GM19023 (cell line): ENCODE results near the gene CALN1.

Experiments
- ATAC-seq: cut with Tn5 transposase; IDR thresholded peaks from one replicate; pipeline ENCODE4 v1.9.1; 2021; ENCODE audit warnings: mild to moderate bottlenecking, moderate library complexity; ENCODE audit not compliant: unreplicated experiment

CALN1 gene

DNA sequence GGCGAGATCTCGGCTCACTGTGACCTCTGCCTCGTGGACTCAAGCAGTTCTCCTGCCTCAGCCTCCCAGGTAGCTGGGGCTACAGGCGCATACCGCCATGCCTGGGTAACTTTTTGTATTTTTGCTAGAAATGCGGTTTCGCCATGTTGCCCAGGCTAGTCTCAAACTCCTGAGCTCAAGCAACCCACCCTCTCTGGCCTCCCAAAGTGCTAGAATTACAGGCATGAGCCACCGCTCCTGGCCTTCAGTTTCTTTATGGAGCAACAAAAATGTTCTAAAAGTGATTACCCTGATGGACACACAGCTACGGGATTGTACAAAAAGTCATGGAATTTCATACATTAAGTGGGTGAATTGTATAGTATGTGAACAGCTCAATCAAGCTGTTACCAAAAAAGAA lies 216.0 kb downstream of the CALN1 start:
- ATAC-seq: no peak

DNA sequence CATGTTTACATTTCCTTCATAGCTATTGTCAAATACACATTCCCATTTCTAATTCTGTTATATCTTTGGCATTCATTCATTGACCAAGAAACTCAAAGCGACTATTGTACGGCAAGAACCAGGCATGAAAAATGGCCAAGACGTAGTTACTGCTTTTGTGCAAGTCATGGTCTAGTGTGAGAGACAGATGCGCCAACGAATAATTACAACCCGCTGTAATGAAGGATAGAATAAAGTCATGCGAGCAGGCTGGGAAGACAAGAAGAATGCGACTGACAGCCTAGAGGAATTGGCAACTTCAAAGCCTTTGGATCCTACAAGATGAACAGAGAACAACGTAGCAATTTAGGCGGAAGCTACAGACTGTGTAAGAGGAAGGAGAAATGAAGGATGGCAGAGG lies 221.2 kb downstream of the CALN1 start:
- no peak for ATAC-seq

- ATAC-seq: no peak
These were observed 222.0 kb downstream of the CALN1 start for GRCh38 chr7:72190146-72190545.

- no peak for ATAC-seq
These were observed 225.0 kb downstream of the CALN1 start for GRCh38 chr7:72187179-72187578.

- no peak for ATAC-seq
These were observed 228.3 kb downstream of the CALN1 start for GRCh38 chr7:72183835-72184234.

DNA sequence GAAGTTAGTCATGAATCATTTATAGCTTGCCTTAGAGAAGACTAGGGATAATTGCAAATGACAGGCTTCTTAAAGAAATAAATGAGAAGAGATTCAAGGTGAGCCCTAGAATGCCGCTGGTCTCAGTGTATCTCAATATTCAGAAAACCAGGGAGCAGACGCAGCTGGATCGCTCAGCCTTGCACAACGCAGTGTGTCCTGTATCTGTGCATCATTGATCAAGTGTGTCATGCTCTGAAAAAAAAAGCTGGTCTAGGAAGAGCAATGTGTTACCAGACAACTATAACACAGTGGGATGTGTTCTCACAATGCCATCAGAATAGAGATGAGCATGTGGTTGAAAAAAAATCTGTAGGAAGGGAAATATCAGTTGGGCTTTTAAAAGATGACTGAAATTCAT lies 230.1 kb downstream of the CALN1 start:
- ATAC-seq: no peak

- no peak for ATAC-seq
These were observed 235.3 kb downstream of the CALN1 start for GRCh38 chr7:72176875-72177274.

DNA sequence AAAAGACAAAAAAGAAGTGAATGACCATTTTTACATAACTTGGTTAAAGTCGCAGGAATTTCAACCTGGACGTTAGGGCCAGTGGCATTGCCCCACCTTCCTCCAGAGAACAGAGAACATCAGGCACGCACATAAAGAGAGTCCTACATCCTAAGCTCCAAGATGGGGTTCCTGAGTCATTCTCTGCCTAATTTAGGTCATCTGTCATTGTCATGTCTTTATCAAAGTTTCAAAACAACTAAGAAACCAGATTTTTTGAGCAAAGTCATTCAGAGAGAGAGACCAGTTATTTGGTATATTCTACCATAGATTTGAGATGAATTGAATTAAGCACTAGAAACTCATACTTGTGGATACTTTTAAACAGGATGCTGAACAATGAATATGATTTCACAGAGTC lies 241.7 kb downstream of the CALN1 start:
- no peak for ATAC-seq

DNA sequence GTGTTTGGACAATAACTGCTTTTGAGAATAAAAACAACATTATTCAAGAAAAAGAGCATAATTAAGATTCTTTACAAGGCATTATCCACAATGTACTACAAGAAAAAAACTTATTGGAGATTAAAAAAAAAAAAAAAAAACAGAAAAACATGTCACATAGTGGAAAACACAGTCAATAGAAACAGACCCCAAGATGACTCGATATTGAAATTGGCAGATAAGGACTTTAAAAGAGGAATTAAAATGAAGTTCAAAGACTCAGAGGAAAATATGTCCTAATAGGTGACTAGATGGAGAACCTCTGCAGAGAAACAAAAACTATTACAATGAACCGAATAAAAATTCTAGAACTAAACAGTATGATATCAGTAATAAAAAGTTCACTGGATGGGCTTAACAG lies 248.9 kb downstream of the CALN1 start:
- no peak for ATAC-seq

- no peak for ATAC-seq
These were observed 250.6 kb downstream of the CALN1 start for GRCh38 chr7:72161534-72161933.

GRCh38 chr7:72159911-72160310 lies 252.2 kb downstream of the CALN1 start:
- ATAC-seq: no peak

DNA sequence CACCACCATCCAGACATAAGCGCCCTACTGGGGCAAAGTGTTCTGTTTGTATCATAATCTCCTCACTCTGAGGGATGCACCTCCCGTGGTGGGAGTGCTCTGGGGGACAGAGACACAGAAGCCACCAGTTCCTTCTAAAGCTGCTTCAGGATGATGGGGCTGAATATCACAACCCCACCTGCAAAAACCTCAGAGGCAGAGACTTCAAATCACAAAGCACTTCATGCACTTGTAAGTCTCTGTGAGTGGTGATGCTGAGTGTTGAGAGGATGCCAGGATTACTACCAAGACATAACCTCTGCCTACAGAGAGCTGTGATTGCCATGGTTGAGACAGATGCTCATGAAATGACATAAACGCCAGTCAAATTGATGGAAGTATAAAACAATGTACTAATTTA lies 255.5 kb downstream of the CALN1 start:
- ATAC-seq: no peak

DNA sequence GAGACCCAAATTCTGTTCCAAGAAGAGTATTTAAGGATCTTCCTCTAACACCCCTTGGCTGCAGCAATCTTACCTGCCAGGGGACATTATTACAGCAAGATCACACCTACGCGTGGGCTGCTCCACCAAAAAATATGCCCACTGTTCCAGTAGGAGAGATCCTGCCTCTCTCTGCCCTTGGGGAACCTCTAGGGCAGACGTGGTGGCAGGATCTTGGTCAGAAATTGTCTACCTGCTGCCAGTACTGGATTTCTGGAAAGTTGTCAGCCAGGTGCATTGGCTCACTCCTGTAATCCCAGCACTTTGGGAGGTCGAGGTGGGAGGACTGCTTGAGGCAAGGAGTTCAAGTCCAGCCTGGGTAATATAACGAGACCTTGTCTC lies 259.0 kb downstream of the CALN1 start:
- ATAC-seq: no peak

GRCh38 chr7:72152161-72153131 lies 259.7 kb downstream of the CALN1 start:
- ATAC-seq: no peak

DNA sequence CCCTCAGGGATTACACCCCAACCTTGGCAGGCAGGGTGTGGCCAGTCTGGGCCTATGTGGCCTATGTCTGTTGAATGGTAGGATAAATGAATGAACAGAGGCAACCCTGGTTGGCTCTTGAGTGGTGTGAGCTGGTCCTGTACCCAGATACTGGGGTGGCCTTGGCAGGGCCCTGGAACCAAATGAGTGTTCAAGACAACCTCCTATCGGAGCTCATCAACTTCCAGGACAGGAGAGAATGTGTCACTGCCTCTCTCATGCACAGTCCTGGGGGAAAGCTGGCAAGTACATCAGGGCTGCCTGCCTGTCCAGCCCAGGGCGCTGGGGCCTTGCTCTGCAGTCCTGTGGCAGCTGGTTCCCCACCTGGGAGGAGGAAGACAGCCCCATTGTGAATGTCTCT lies 271.6 kb downstream of the CALN1 start:
- no peak for ATAC-seq

- ATAC-seq: no peak
These were observed 285.0 kb downstream of the CALN1 start for GRCh38 chr7:72127136-72127535.

GRCh38 chr7:72123913-72124312 lies 288.2 kb downstream of the CALN1 start:
- ATAC-seq: no peak

DNA sequence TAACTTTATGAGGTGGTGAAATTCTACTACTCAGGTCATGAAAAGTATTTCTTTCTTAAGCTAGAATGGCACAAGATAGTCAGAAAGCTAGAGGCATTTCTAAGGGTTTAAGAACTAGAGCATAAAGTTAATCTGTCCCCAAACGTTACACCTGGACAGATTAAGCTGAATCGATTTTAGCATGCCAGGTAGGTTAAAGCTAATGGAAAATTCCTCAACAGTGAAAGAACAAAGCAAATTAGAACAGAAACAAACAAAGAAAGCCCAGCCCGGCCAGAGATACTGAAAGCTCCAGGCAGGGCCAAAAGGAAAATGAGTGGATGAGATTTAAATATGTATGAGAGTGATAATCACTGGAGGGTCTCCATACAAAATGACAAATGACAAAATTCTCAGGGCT lies 293.8 kb downstream of the CALN1 start:
- ATAC-seq: no peak

DNA sequence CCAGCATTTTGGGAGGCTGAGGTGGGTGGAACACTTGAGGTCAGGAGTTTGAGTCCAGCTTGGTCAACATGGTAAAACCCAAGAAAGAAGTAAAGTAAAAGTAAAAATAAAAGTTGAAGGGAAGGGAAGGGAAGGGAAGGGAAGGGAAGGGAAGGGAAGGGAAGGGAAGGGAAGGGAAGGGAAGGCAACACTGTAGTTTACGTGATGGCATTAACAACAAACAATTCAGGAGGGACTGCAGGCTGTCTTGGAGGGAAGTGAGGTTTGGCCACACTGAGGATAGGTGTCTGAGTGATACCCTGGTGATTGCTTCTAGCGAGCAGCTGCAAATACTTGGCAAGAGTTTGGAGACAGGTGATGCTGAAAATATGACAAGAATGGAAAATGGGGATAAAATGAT lies 298.0 kb downstream of the CALN1 start:
- ATAC-seq: no peak

GRCh38 chr7:72112992-72113391 lies 299.1 kb downstream of the CALN1 start:
- ATAC-seq: no peak

GRCh38 chr7:72112530-72112929 lies 299.6 kb downstream of the CALN1 start:
- ATAC-seq: no peak

DNA sequence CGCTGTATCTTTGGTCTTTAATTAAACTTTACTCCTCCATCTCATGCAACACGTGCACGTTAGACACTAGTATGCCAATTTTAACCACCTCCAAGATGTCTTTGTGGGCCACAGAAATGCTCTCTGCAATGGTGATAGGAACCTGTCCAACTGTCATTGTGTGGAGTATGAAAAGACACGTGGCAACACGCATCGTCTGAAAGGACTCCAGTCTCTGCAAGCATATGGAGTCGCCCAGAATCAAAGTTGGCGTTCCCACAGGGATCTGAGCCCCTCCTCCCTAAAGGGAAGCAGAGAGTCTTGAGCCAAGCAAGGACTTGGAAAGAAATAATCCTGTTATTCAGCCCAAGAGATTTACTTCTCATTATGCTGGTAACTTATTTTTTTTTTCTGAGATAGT lies 301.1 kb downstream of the CALN1 start:
- ATAC-seq: no peak

DNA sequence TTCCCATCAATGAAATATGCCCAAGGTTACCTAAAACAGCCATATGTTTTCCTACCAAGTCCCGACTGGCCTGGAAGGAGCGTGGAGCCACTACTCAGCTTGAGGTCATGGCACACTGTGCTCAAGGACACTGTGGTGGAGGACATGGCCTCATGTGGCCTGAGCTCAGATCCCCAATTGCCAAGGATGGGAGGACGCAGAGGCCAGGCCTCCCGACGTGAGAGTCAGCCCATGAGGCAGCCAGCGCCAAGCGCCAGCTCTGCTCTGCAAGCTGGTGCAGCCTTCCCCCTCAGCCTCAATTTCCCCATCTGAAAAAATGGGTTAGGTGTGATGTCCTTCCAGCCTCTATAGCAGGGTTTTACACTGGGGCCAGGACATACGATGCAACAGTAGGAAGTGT lies 302.6 kb downstream of the CALN1 start:
- ATAC-seq: no peak
